K562 (cell line): Measurements from ENCODE around the gene SMARCD2.

Experiments
- ATF2 ChIP-seq: sonication (generic); formaldehyde crosslinking; IDR thresholded peaks from 2 replicates; pipeline ENCODE4 v1.8.1; 2022; ENCODE audit warnings: missing genetic modification reagents
- BCL6 ChIP-seq: fragments of 250-450 bp; sonication (Bioruptor Pico); IDR thresholded peaks from 2 replicates; pipeline ENCODE4 v1.4.0; 2020
- CTCF ChIP-seq, 3 experiments: IDR thresholded peaks in 2 of 3; conservative IDR thresholded peaks in 1 of 3; 2 replicates each; pipeline ENCODE4 v1.5.1; 2011 to 2012; ENCODE audit warnings: low read length in 3 of 3, mild to moderate bottlenecking in 3 of 3, control low read depth in 2 of 3, improper control_type of control experiment in 1 of 3, inconsistent platforms in 1 of 3, low read depth in 1 of 3, mixed read lengths in 1 of 3, moderate library complexity in 1 of 3; ENCODE audit not compliant: insufficient read depth in 2 of 3
- HNRNPK ChIP-seq: fragments of 200-400 bp; formaldehyde crosslinking; IDR thresholded peaks from one replicate; pipeline ENCODE4 v1.6.1; 2018; ENCODE audit warnings: mild to moderate bottlenecking, low read depth, low read length; ENCODE audit not compliant: poor library complexity, severe bottlenecking
- MLX ChIP-seq, 2 experiments: fragments of 450-650 bp in 1 of 2; sonication (generic) in 1 of 2; formaldehyde crosslinking; conservative IDR thresholded peaks; 2 replicates each; pipeline versions ENCODE4 v1.4.0 to v1.8.1; 2020 to 2022; ENCODE audit warnings: mild to moderate bottlenecking in 1 of 2, missing genetic modification reagents in 1 of 2
- MTA1 ChIP-seq: fragments of 450-650 bp; IDR thresholded peaks from 2 replicates; pipeline ENCODE4 v1.6.1; 2017; ENCODE audit warnings: borderline replicate concordance
- NRF1 ChIP-seq, 2 experiments: fragments of 450-650 bp; IDR thresholded peaks in 1 of 2; conservative IDR thresholded peaks in 1 of 2; 2 replicates each; pipeline ENCODE4 v1.6.1; 2014; ENCODE audit warnings: mild to moderate bottlenecking in 2 of 2
- POLR2A ChIP-seq: fragments of 450-650 bp; conservative IDR thresholded peaks from 2 replicates; pipeline ENCODE4 v1.6.1; 2016
- REST ChIP-seq, 2 experiments: fragments of 450-650 bp; formaldehyde crosslinking in 1 of 2; IDR thresholded peaks; 2 replicates each; pipeline versions ENCODE4 v1.4.0 to v1.6.1; 2014 to 2020; ENCODE audit warnings: mild to moderate bottlenecking in 2 of 2, borderline replicate concordance in 1 of 2, low read depth in 1 of 2
- TSHZ1 ChIP-seq: fragments of 250-450 bp; sonication (Bioruptor Pico); IDR thresholded peaks from 2 replicates; pipeline ENCODE4 v1.4.0; 2020; ENCODE audit warnings: mild to moderate bottlenecking, moderate library complexity
- ZFP30 ChIP-seq: fragments of 250-450 bp; sonication (Bioruptor Pico); IDR thresholded peaks from 2 replicates; pipeline ENCODE4 v1.8.0; 2022; ENCODE audit warnings: moderate library complexity, mild to moderate bottlenecking, inconsistent platforms, borderline replicate concordance
- ZNF143 ChIP-seq: sonication (generic); formaldehyde crosslinking; IDR thresholded peaks from 2 replicates; pipeline ENCODE4 v1.9.0; 2022; ENCODE audit warnings: mild to moderate bottlenecking, missing genetic modification reagents
- ZNF445 ChIP-seq: fragments of 250-450 bp; sonication (Bioruptor Pico); IDR thresholded peaks from 2 replicates; pipeline ENCODE4 v1.4.0; 2020; ENCODE audit warnings: low read depth, mild to moderate bottlenecking, moderate library complexity
- ZNF644 ChIP-seq: fragments of 200-800 bp; sonication (Bioruptor generic); IDR thresholded peaks from 2 replicates; pipeline ENCODE4 v1.6.1; 2016; ENCODE audit warnings: low read depth, missing genetic modification characterization, missing compliant biosample characterization

- no peak for TF ChIP-seq CTCF (IDR thresholded peaks at IDR 0.05 in 2 of 3, conservative IDR thresholded peaks at IDR 0.05 in 1 of 3; ENCODE audit: insufficient read depth in 2 of 3, low read depth in 1 of 3, low read length in 3 of 3)
- no peak for TF ChIP-seq ZNF644
- TF ChIP-seq ZFP30 (CRISPR knock-in tag) = no peak
- TF ChIP-seq REST (IDR thresholded peaks at IDR 0.05; ENCODE audit: borderline replicate concordance) = no peak
- no peak for TF ChIP-seq REST (CRISPR knock-in tag; IDR thresholded peaks at IDR 0.05; ENCODE audit: low read depth)
- no peak for TF ChIP-seq MTA1
- TF ChIP-seq TSHZ1 (CRISPR knock-in tag) = no peak
- TF ChIP-seq BCL6 (CRISPR knock-in tag) = no peak
- TF ChIP-seq NRF1 (conservative IDR thresholded peaks at IDR 0.05 in 1 of 2, IDR thresholded peaks at IDR 0.05 in 1 of 2) = no peak
- TF ChIP-seq ZNF445 = no peak
- no peak for TF ChIP-seq ZNF143 (CRISPR knock-in tag)
- TF ChIP-seq ATF2 (CRISPR knock-in tag) = no peak
- TF ChIP-seq POLR2A = 0 out of 2 replicates have a peak, but pooled peaks have one; percentile 48
- TF ChIP-seq MLX (CRISPR knock-in tag; conservative IDR thresholded peaks at IDR 0.05) = no peak
- TF ChIP-seq HNRNPK = no peak
Observed at GRCh38 chr17:63830278-63830677, 12.2 kb downstream of the SMARCD2 start.
